HEK293T (cell line): ENCODE data around the gene KHK.

ENCODE experiments used
- BHLHE40 ChIP-seq: fragments of 450-650 bp; IDR thresholded peaks from 2 replicates; pipeline ENCODE4 v1.6.1; 2016; ENCODE audit warnings: mild to moderate bottlenecking, moderate library complexity, borderline replicate concordance
- FOXK2 ChIP-seq: fragments of 450-650 bp; IDR thresholded peaks from 2 replicates; pipeline ENCODE4 v1.6.1; 2016; ENCODE audit warnings: mild to moderate bottlenecking
- HDGF ChIP-seq: fragments of 450-650 bp; IDR thresholded peaks from 2 replicates; pipeline ENCODE4 v1.6.1; 2017; ENCODE audit warnings: antibody characterized with exemption, borderline replicate concordance
- NFRKB ChIP-seq: fragments of 450-650 bp; IDR thresholded peaks from 2 replicates; pipeline ENCODE4 v1.6.1; 2016; ENCODE audit warnings: mild to moderate bottlenecking, moderate library complexity
- PKNOX1 ChIP-seq: fragments of 450-650 bp; IDR thresholded peaks from 2 replicates; pipeline ENCODE4 v1.6.1; 2016
- SP1 ChIP-seq: fragments of 450-650 bp; IDR thresholded peaks from 2 replicates; pipeline ENCODE4 v1.6.1; 2017
- SUZ12 ChIP-seq: fragments of 450-650 bp; IDR thresholded peaks from 2 replicates; pipeline ENCODE4 v1.6.1; 2016; ENCODE audit warnings: mild to moderate bottlenecking
- TARDBP ChIP-seq: fragments of 450-650 bp; IDR thresholded peaks from 2 replicates; pipeline ENCODE4 v1.6.1; 2016

- TF ChIP-seq NFRKB (no peak), TARDBP (no peak), SUZ12 (no peak), HDGF (no peak), FOXK2 (no peak), SP1 (no peak), PKNOX1 (no peak), BHLHE40 (no peak)
Observed at GRCh38 chr2:27038012-27038411, 48.6 kb upstream of the KHK start.
